Measurements from ENCODE around the gene RBMS1. TPM values are rescaled to one million over a fixed set of nuclear protein-coding genes. Genes with fewer than 3 reads are reported as not detected.

Gene RBMS1
- total and polyA plus RNA-seq, 5 donors, result 41.7 to 73.5 (median 62.7) TPM

DNA sequence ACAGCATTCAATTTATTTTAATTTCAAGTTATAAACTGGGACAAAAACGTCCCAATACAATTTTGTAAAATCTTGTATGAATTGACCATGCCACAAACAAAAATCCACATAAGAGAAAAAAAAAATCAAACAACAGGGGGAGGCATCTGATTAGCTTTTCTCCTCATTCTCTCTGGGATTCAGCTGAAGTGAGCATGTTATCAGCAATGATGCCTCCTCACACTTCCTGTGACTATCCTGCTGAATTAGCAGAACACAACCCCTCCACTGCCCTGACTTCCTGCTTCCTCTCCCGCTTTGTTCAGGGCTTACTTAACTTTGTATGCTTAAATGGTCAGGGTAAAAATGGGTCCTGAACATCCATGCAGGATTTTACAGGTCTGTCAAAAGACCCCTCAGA is 161.3 kb downstream of the RBMS1 start:
- Histone ChIP-seq H3K4me3 (ENCODE audit: low read length) (no peak overlapping the region), H3K27me3 (ENCODE audit: control insufficient read depth, insufficient read depth) (no peaks in the 10 kb centered on the region), H3K9me3 (ENCODE audit: control insufficient read depth, low read length) (no peaks in the 10 kb centered on the region), H3K4me1 (ENCODE audit: control insufficient read depth, insufficient read depth, low read length) (peaks cover 21% of the 10 kb centered on the region), H3K27ac (ENCODE audit: low read length) (no peak overlapping the region)
- ATAC-seq (peak; percentile 73 to 79), DNase-seq (no peak)
- 26% methylated on average over 2 of the region's 2 CpGs for WGBS
- intact Hi-C loops (cut with DNase I), result loop anchor here in 2 of 4 donors (10.0 kb wide), 2 partner anchors 162 to 642 kb away; partner anchors contain the start of gene RBMS1 (in 1 of the 2)

DNA sequence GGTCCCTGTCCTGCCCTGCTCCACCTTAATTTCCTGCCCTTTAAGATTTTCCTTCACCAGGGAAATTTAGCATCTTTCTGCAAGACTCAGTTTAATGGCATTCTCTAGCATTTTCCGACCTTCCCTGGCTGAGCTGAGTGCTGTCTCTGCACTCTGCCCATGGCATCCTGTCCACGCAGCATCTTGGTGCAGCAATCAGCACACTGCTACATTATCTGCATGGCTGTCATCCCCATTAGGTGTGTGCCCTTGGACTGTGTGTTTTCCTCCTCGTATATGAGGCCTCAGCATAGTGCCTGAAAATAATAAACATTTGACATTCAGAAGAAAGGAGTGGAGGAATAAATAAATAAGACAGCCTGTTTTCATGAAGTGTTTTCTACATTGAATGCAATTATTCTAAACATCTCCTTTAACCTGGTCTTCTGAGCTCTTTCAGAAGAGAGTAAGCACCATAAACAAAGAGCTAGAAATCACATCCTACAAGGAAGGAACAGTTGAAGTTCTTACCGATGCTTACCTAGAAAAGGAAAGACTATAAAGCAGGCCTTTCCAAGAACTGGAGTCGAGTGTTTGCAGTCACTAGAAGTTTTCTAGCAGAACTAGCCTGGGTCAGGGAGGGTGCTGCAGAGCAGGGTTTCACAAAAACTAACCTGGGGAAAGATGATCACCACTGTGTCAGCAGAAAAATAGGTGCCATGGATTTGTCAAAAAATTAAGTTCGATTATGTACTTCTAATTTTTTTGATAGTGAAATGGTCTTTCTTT is 162.2 kb downstream of the RBMS1 start:
- DNase-seq, result peak; percentile 22 to 73 (median 59)
- no peaks in the 10 kb centered on the region for H3K27me3 ChIP-seq (ENCODE audit: control insufficient read depth, insufficient read depth)
- 45% methylated on average over 6 of the region's 6 CpGs for WGBS
- H3K27ac ChIP-seq (ENCODE audit: low read length), result peak overlapping the region; percentile 69
- no peak overlapping the region for H3K4me3 ChIP-seq (ENCODE audit: low read length)
- peaks cover 21% of the 10 kb centered on the region for H3K4me1 ChIP-seq (ENCODE audit: control insufficient read depth, insufficient read depth, low read length)
- peak; percentile 82 to 87 for ATAC-seq
- H3K9me3 ChIP-seq (ENCODE audit: control insufficient read depth, low read length), result no peaks in the 10 kb centered on the region
- intact Hi-C loops (cut with DNase I), result loop anchor here in 2 of 4 donors (10.0 kb wide), 2 partner anchors 163 to 643 kb away; partner anchors contain the start of gene RBMS1 (in 1 of the 2)

DNA sequence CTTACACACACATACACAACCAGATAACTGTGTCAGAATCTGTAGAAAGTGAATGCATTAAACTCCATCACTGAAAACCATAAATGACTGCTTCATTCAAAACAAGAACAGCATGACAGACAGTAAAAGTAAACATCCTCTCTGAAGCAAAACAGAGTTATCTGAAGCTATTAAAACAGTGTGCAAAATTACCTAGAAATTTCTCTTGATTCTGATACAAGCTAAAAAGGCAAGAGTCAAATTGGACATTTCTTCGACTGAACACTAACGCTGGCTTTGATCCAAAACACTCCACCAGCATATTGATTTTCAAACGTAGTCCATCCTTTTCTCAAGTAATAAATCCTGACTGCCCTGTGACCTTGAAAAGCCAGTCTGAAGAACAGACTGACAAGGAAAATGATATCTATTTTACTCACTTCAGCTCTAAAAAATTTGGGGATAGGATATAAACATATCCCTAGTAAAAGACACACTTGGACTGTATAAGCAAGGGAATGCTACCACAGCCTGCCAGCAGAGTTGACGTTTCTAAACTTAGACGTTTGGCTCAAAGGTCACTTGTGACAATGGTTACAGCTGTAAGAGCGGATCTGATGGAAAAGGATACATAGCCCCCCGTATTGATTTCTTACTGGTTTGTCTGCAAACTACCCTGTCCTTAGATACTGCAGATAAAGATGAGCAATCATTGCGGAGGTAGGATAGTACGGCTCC is 164.6 kb downstream of the RBMS1 start:
- ATAC-seq (peak; percentile 47 to 62), DNase-seq (no peak)
- Histone ChIP-seq H3K27ac (ENCODE audit: low read length) (no peak overlapping the region), H3K4me1 (ENCODE audit: control insufficient read depth, insufficient read depth, low read length) (peaks cover 17% of the 10 kb centered on the region), H3K9me3 (ENCODE audit: control insufficient read depth, low read length) (no peaks in the 10 kb centered on the region), H3K27me3 (ENCODE audit: control insufficient read depth, insufficient read depth) (no peaks in the 10 kb centered on the region), H3K4me3 (ENCODE audit: low read length) (no peak overlapping the region)
- 32% methylated on average over 9 of the region's 9 CpGs for WGBS
- intact Hi-C loops (cut with DNase I), result loop anchor here in 2 of 4 donors (10.0 kb wide), 3 partner anchors 76 to 646 kb away; no protein-coding TSS in a partner anchor

DNA sequence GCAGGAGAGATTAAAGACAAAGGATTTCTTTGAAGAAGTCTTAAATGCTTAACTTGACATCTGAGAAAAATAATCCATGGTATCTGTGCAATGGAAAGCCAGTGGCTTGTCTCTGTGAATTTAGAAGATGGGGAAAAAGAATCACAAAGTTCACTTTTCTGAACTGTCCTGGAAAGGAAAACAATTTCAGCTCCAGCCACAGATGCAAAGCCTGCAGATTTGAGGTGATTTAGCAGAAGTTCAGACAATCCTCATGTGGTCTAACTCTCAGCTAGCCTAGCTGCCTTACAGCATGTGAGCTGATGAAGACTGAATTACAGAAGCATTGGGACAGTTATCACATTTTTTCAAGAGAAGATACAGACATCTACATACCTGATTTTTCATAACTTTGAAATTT is 166.8 kb downstream of the RBMS1 start:
- peaks cover 16% of the 10 kb centered on the region for H3K4me1 ChIP-seq (ENCODE audit: control insufficient read depth, insufficient read depth, low read length)
- DNase-seq (no peak), ATAC-seq (no peak)
- no peaks in the 10 kb centered on the region for H3K9me3 ChIP-seq (ENCODE audit: control insufficient read depth, low read length)
- intact Hi-C loops (cut with DNase I), result loop anchor here in 2 of 4 donors (10.0 kb wide), 3 partner anchors 78 to 648 kb away; no protein-coding TSS in a partner anchor
- no peak overlapping the region for H3K4me3 ChIP-seq (ENCODE audit: low read length)
- no peaks in the 10 kb centered on the region for H3K27me3 ChIP-seq (ENCODE audit: control insufficient read depth, insufficient read depth)
- H3K27ac ChIP-seq (ENCODE audit: low read length), result no peak overlapping the region

DNA sequence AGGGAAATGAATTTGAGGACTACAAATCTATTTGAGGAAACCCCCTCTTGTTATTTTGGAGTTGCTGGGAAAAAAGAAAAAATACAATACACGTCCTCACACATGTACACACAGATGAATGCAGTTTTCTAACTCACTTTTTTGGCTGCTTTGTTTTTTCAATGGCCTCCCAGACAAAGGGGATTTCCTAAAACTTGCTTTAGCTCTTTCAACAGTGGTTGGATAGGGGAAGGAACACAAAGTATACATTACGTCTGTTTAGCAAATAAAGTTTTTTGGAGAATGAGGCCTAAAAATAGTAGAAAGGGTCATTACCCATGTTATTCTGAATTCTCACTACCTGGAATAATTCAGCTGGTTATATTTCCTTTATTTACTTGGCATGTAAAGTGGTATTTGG is 168.2 kb downstream of the RBMS1 start:
- Histone ChIP-seq H3K27ac (ENCODE audit: low read length) (no peak overlapping the region), H3K27me3 (ENCODE audit: control insufficient read depth, insufficient read depth) (no peaks in the 10 kb centered on the region), H3K9me3 (ENCODE audit: control insufficient read depth, low read length) (no peaks in the 10 kb centered on the region), H3K4me1 (ENCODE audit: control insufficient read depth, insufficient read depth, low read length) (peaks cover 11% of the 10 kb centered on the region), H3K4me3 (ENCODE audit: low read length) (no peak overlapping the region)
- DNase-seq (no peak), ATAC-seq (no peak)
- intact Hi-C loops (cut with DNase I), result loop anchor here in 2 of 4 donors (10.0 kb wide), 3 partner anchors 79 to 649 kb away; no protein-coding TSS in a partner anchor
- 59% methylated on average over 2 of the region's 2 CpGs for WGBS

DNA sequence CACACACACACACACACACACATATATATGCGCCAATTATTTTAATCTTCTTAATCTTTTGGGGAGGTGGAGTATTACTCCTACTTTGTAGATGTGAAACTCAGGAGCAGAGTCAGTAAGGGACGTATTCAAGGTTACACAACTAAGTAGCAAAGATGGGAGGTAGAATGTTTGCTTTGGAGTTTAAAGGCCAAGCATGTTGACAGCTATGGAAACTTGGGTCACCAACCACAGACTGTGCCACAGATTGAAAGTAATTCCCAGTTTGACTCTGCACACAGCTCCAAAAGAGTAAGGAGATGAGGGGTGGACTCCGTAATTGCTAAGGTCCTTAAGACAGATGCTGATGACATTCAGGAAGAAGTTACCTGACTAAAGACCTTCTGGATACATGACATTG is 168.7 kb downstream of the RBMS1 start:
- intact Hi-C loops (cut with DNase I), result loop anchor here in 2 of 4 donors (10.0 kb wide), 3 partner anchors 80 to 650 kb away; no protein-coding TSS in a partner anchor
- Histone ChIP-seq H3K27me3 (ENCODE audit: control insufficient read depth, insufficient read depth) (no peaks in the 10 kb centered on the region), H3K27ac (ENCODE audit: low read length) (no peak overlapping the region), H3K4me3 (ENCODE audit: low read length) (no peak overlapping the region), H3K4me1 (ENCODE audit: control insufficient read depth, insufficient read depth, low read length) (peaks cover 9% of the 10 kb centered on the region), H3K9me3 (ENCODE audit: control insufficient read depth, low read length) (no peaks in the 10 kb centered on the region)
- WGBS, result 72% methylated on average over 3 of the region's 3 CpGs
- ATAC-seq, result peak; percentile 12 to 26
- DNase-seq, result no peak

DNA sequence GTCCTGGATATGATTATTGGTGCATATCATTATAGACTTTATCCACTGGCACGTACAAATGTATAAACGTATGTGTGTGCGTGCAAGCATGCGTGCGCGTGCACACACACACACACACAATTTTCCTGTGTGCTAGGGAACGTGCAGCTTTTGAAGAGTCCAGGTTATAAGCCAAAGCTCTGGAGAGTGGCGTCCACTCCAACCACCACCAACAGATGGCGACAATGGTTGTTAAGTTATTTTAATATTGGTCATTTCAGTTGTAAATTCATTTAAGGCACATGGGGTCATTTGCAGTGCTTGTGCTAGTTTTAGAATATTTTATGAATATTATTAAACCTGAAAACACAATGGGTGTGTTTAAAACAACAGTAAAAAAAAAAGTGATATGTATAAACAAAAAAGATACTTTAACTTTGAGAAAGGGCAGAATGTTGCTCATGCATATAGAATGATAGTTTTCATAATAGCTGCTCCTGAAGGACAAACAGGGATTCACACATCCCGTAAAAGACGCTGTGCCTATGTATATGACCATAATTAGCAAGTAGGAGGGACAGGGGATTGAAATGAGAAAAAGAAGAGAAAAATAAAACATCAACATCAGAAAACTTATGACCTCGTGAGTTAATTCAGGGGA is 169.3 kb downstream of the RBMS1 start:
- no peak overlapping the region for H3K4me3 ChIP-seq (ENCODE audit: low read length)
- DNase-seq (peak; percentile 57 to 84 (median 74)), ATAC-seq (peak; percentile 45 to 54)
- no peaks in the 10 kb centered on the region for H3K9me3 ChIP-seq (ENCODE audit: control insufficient read depth, low read length)
- H3K27me3 ChIP-seq (ENCODE audit: control insufficient read depth, insufficient read depth), result no peaks in the 10 kb centered on the region
- intact Hi-C loops (cut with DNase I), result loop anchor here in 2 of 4 donors (10.0 kb wide), 3 partner anchors 81 to 651 kb away; no protein-coding TSS in a partner anchor
- no peak overlapping the region for H3K27ac ChIP-seq (ENCODE audit: low read length)
- peaks cover 9% of the 10 kb centered on the region for H3K4me1 ChIP-seq (ENCODE audit: control insufficient read depth, insufficient read depth, low read length)
- 50% methylated on average over 12 of the region's 12 CpGs for WGBS

DNA sequence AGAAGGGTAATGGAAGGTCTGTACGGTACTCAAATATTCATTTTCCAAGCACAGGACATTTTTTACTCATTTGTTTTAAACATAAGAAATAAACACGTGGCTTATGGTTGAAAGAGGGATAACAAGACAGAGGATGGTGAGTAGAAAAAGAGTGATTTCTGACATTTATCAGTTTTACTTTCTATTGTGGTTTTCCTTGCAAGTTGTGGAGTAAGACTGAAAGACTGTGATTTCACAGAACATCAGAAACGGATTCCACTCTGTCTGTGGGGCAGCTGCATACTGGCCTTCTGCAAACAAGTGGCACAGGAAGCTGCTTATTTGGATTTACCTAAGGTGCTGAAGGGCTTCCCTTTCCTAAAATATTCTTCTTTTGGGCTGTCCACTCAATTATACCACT is 171.3 kb downstream of the RBMS1 start:
- intact Hi-C loops (cut with DNase I), result loop anchor here in 2 of 4 donors (10.0 kb wide), 3 partner anchors 82 to 652 kb away; no protein-coding TSS in a partner anchor
- H3K4me3 ChIP-seq (ENCODE audit: low read length), result no peak overlapping the region
- H3K27me3 ChIP-seq (ENCODE audit: control insufficient read depth, insufficient read depth), result no peaks in the 10 kb centered on the region
- ATAC-seq, result no peak
- H3K9me3 ChIP-seq (ENCODE audit: control insufficient read depth, low read length), result no peaks in the 10 kb centered on the region
- peaks cover 10% of the 10 kb centered on the region for H3K4me1 ChIP-seq (ENCODE audit: control insufficient read depth, insufficient read depth, low read length)
- WGBS, result 79% methylated on average over 3 of the region's 3 CpGs
- no peak overlapping the region for H3K27ac ChIP-seq (ENCODE audit: low read length)
- DNase-seq, result no peak

DNA sequence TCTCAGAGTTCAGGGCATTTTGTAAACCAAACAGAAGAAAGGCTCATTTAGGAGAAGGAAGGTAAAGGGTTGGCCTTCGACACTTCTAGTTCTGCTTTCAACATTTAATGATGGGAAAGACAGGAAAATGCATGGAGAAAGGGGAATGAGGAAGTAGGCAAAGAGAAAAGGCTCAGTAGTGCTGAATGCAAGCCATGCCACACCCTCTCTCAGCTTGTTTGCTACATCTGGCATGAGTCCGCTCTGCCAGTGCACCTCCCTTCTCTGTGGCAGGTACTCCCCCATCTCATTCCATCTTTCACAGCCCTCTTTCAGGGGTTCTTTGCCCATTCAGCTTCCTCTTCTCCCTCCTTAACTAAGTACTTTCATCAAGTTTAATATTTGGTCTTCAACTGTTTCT is 172.6 kb downstream of the RBMS1 start:
- peak overlapping the region; percentile 30 for H3K27ac ChIP-seq (ENCODE audit: low read length)
- H3K4me3 ChIP-seq (ENCODE audit: low read length), result no peak overlapping the region
- peak in 1 of 2 donors; percentile 33 for ATAC-seq
- intact Hi-C loops (cut with DNase I), result loop anchor here in 2 of 4 donors (10.0 kb wide), 3 partner anchors 84 to 654 kb away; no protein-coding TSS in a partner anchor
- H3K4me1 ChIP-seq (ENCODE audit: control insufficient read depth, insufficient read depth, low read length), result peaks cover 13% of the 10 kb centered on the region
- DNase-seq, result no peak
- H3K9me3 ChIP-seq (ENCODE audit: control insufficient read depth, low read length), result no peaks in the 10 kb centered on the region
- 69% methylated on average over 2 of the region's 2 CpGs for WGBS
- no peaks in the 10 kb centered on the region for H3K27me3 ChIP-seq (ENCODE audit: control insufficient read depth, insufficient read depth)

DNA sequence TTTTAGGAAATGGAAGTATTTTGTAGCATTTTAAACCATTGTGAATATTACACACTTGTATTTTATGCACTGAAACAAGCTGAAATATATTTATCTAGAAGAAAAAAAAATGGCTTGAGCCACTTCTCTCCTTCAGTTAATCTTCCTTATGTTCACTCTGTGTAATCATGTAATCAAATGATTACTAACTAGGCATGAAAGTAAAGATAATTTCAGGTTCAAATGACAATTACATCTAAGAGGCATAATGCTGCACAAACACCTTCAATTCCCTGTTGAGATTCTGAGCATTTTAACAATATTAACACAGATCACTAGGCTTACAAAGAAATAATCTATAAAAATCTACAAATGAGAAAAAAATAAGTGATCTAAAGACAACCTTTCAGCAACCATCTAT is 173.9 kb downstream of the RBMS1 start:
- DNase-seq (no peak), ATAC-seq (no peak)
- H3K9me3 ChIP-seq (ENCODE audit: control insufficient read depth, low read length), result no peaks in the 10 kb centered on the region
- H3K27me3 ChIP-seq (ENCODE audit: control insufficient read depth, insufficient read depth), result no peaks in the 10 kb centered on the region
- H3K27ac ChIP-seq (ENCODE audit: low read length), result no peak overlapping the region
- peaks cover 13% of the 10 kb centered on the region for H3K4me1 ChIP-seq (ENCODE audit: control insufficient read depth, insufficient read depth, low read length)
- intact Hi-C loops (cut with DNase I), result loop anchor here in 3 of 4 donors (10.0 kb wide), 3 partner anchors 85 to 655 kb away; no protein-coding TSS in a partner anchor
- no peak overlapping the region for H3K4me3 ChIP-seq (ENCODE audit: low read length)

Measured in right cardiac atrium (tissue), 5 donors.